ENCODE data around the gene MOV10. TPM values are rescaled to one million over a fixed set of nuclear protein-coding genes. Genes with fewer than 3 reads are reported as not detected.

MOV10 gene
- total and polyA plus RNA-seq, 2 of the 13 experiments (the other 11 are each of a cell fraction or from before 2014, with no cell fraction given): 56.4 to 58.2 TPM

- TF ChIP-seq ZNF570 (CRISPR knock-in tag; IDR thresholded peaks at IDR 0.05; ENCODE audit: borderline replicate concordance): no peak
- TF ChIP-seq ZNF891 (CRISPR knock-in tag; IDR thresholded peaks at IDR 0.05): no peak
- TF ChIP-seq TEAD3 (CRISPR knock-in tag; optimal IDR thresholded peaks at IDR 0.05; ENCODE audit: borderline replicate concordance): no peak
- no peak for TF ChIP-seq SIN3B (IDR thresholded peaks at IDR 0.05; ENCODE audit: low read length)
- peak; percentile 73; the same call in 1 of the 2 replicates for TF ChIP-seq ARID4A (CRISPR knock-in tag; IDR thresholded peaks at IDR 0.05; ENCODE audit: borderline replicate concordance)
- no peak for TF ChIP-seq ZNF329 (CRISPR knock-in tag; IDR thresholded peaks at IDR 0.05; ENCODE audit: low read depth)
- TF ChIP-seq NPAS2 (CRISPR knock-in tag; IDR thresholded peaks at IDR 0.05; ENCODE audit: borderline replicate concordance): no peak
- no peak for TF ChIP-seq HIC2 (CRISPR knock-in tag; IDR thresholded peaks at IDR 0.05; ENCODE audit: low read depth)
- no peak for TF ChIP-seq ZNF782 (CRISPR knock-in tag; IDR thresholded peaks at IDR 0.05; ENCODE audit: borderline replicate concordance)
- no peak for TF ChIP-seq ZNF496 (CRISPR knock-in tag; IDR thresholded peaks at IDR 0.05; ENCODE audit: insufficient replicate concordance)
- TF ChIP-seq ZBTB8A (CRISPR knock-in tag; IDR thresholded peaks at IDR 0.05; ENCODE audit: borderline replicate concordance, low read depth): no peak
- TF ChIP-seq NFE2 (CRISPR knock-in tag; IDR thresholded peaks at IDR 0.05): no peak
- no peak for TF ChIP-seq ZNF775 (CRISPR knock-in tag; IDR thresholded peaks at IDR 0.05; ENCODE audit: borderline replicate concordance)
- peak; percentile 27 for TF ChIP-seq PHF5A (CRISPR knock-in tag; IDR thresholded peaks at IDR 0.05; ENCODE audit: low read depth, unreplicated experiment)
- no peak for TF ChIP-seq ATF3 (CRISPR knock-in tag; IDR thresholded peaks at IDR 0.05)
- TF ChIP-seq ZNF629 (CRISPR knock-in tag; conservative IDR thresholded peaks at IDR 0.05): peak; percentile 46; the same call in 1 of the 2 replicates
- TF ChIP-seq ZNF7 (CRISPR knock-in tag; IDR thresholded peaks at IDR 0.05): no peak
Measured at GRCh38 chr1:112704934-112705627, 30.6 kb downstream of the MOV10 start (continued).
